Activated CD4-positive, CD25-positive, alpha-beta regulatory T cell (primary cell): ENCODE results near the gene FSCN2.
"Not testable (repeated sequence)": the region's sequence is repeated elsewhere in the genome, so short reads cannot be mapped to it uniquely, and the experiment has no call there.

Experiments
- DNase-seq, 4 experiments: peaks; one replicate each; lab custom pipeline; 2025; lab: John Stamatoyannopoulos, UW

FSCN2 gene

DNA sequence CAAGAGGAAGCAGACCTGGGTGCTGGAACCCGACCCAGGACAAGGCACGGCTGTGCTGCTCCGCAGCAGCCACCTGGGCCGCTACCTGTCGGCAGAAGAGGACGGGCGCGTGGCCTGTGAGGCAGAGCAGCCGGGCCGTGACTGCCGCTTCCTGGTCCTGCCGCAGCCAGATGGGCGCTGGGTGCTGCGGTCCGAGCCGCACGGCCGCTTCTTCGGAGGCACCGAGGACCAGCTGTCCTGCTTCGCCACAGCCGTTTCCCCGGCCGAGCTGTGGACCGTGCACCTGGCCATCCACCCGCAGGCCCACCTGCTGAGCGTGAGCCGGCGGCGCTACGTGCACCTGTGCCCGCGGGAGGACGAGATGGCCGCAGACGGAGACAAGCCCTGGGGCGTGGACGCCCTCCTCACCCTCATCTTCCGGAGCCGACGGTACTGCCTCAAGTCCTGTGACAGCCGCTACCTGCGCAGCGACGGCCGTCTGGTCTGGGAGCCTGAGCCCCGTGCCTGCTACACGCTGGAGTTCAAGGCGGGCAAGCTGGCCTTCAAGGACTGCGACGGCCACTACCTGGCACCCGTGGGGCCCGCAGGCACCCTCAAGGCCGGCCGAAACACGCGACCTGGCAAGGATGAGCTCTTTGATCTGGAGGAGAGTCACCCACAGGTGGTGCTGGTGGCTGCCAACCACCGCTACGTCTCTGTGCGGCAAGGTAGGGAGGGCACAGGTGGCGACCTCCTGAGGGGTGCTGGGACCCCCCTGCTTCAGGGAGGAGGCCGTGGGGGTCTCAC is 667 bp downstream of the FSCN2 start:
- DNase-seq: no peak

DNA sequence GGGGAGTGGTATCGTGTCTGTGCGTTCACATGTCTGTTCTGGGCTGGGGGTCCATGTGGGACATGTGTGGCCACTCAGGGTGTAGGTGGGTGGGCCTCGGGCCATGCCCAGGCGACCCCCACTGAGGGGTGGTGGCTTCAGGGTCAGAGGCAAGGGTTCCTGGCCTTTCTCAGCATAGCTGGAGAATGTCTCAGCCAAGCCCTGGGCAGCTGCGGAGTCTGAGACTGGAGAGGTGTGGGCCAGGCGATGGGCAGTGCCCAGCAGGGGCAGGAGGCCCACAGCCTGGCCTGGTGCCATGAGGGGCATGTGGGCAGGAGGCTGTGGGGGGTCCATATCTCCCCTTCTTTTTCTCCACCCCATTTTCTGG is 1.2 kb downstream of the FSCN2 start:
- no peak for DNase-seq

GRCh38 chr17:81531013-81531412 is 2.8 kb downstream of the FSCN2 start:
- DNase-seq: not testable (repeated sequence)

DNA sequence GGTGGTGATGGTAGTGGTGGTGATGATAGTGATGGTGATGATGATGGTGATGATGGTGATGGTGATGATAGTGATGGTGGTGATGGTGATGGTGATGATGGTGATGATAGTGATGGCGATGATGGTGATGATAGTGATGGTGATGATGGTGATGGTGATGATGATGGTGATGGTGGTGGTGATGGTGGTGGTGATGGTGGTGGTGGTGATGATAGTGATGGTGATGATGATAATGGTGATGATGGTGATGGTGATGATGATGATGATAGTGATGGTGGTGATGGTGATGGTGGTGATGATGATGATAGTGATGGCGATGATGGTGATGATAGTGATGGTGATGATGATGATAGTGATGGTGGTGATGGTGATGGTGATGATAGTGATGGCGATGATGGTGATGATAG is 3.8 kb downstream of the FSCN2 start:
- DNase-seq: not testable (repeated sequence)

GRCh38 chr17:81532490-81533287 is 4.5 kb downstream of the FSCN2 start:
- no peak for DNase-seq

DNA sequence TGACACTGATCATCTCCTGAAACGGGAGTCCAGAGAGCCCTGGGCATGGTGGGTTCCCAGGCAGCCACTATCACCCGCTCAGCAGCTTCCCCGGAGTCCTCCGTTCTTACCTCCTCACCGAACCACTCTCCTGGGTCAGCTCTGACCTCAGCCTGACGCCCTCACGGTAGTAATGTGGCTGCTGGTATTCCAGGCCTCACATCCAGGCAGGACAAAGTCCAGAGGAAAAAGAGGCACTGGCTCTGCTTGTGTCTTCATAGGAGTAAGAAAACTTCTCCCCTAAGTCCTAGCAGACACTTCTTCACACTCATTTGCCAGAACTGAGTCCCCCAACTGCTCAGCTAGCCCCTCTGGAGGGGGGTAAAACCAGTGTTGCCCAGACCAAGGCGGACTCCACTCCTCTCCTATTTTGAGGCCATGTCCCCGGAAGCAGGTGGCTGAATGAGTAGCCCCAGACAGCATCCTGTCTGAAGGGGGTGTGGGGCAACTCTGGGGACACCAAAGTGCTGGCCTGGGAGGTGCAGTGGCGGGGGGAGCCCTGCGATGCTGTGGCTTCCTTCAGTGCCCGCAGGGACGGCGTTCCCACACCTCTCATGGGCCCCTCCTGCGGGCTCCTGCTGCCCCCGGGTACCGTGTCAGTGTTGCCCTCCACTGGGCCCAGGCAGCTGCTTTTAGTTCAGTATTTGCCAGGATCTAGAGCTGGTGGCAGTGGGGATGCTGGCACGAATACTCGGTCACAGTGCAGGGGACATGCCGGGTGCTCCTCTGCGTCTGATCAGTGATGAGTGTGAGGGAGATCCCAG is 5.4 kb downstream of the FSCN2 start:
- DNase-seq: no peak

DNA sequence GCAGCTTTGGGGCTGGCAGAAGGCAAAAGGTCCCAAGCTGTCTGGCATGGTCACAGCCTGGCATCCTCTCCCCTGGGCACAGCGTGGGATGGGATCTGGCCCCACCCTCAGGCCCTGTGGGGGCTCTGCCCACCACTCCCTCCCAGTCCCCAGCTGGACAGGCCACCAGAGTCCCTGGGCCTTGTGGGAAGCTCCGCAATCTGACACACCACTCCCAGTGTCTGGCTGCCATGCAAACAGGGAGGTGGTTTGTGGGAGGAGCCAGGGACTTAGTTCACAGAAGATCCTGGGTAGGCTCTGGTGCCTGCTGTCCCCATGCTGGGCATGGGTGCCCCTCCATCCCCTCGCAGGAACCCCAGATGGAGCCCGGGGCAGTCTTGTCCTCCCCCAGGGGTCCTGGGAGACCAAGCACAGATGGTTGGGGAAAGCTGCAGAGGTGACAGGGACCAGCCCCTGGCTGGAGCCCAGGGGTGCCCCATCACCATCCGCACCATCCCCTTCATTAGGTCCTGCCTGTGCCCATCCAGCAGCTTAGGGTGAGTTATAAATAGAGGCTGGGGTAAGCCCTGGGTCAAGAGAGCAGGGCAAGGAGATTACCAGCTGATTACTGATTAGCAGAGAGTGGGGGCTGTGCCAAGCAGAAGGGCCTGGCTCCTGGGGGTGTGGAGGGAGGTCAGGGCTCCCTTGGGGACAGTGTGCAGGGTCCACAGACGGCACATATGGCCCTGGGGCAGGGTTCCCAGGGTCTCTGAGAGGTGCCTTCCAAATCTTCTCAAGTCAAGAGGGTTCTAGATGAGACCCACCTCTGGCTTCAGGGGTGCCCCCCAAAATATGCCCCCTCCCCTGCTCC is 6.2 kb downstream of the FSCN2 start:
- DNase-seq: no peak

- DNase-seq: no peak
Observed at GRCh38 chr17:81535007-81535328, 6.8 kb downstream of the FSCN2 start.

- DNase-seq: no peak
Observed at GRCh38 chr17:81535480-81536298, 7.5 kb downstream of the FSCN2 start.

- DNase-seq: no peak
Observed at GRCh38 chr17:81536299-81537290, 8.4 kb downstream of the FSCN2 start.

DNA sequence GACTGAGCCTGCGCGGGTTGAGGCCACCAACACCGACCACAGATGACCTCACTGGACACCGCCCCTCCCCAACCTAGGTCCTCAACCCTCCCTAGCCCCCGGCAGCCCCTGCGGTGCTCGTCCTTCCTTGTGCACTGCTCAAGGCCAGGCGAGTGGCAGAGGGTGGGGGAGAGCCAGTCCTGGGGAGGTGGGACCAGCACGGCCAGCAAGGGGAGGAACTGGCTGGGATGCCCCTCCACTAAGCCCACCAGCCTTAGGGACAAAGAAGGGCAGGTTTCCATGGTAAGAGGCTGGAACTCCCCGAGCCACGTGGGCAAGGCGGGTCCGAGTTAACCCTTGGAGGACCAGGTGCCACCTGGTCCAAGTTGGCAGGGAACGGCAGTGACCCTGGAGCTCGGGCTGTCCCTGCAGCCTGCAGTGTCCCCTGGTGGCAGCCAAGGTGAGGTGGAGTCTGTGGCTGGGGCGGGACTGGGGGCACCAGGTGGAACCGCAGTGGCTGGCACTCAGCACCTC is 9.2 kb downstream of the FSCN2 start:
- DNase-seq: peak in 1 of 4 experiments; percentile 16

DNA sequence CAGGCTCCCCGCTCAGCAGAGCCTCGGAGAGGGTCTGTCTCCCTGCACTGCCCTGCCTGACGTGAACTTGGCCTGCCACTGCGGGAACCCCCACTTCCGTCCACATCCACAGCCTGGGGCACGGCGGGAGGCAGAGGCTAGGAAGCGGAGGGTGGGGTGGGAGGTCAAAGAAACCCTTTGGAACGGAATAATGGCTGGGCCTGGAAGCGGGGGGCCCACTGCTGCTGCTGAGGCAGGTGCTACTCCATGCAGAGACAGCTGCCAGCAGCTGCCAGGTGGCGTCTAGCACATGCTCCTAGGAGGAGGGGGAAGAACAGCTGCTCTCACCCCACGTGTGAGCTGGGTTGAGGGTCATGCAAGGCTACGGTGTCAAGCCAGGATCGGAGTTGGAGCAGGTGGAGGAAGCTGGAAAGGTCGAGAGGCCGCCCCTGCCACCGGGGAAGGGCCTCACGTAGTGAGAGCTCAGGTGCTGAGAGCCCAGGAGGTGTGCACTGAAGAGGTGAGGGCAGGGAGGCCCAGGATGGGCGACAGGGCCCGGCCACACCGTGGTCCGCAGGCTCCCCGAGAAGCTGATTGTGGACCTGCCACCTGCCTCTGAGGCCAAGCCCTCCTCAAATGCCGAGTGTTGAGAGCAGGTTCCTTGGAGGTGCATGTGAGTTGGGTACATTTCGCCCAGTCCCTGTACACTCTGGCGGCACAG is 9.8 kb downstream of the FSCN2 start:
- no peak for DNase-seq

- DNase-seq: no peak
Observed at GRCh38 chr17:81538651-81539570, 10.7 kb downstream of the FSCN2 start.

DNA sequence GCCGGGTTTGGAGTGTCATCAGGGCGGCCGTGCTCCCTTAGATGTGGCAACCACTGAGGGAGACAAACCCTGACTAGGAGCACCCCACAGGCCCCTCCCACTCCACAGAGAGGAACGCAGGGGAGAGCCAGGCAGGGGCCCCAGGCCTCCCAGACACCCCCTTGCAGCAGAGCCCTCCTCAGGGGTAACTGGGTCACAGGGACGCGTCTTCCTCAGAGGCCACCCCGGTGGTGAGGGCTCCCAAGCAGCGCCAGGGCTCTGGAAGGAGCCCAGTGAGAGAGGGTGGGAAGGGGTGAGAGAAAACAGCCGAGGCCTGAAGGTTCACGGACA is 11.4 kb downstream of the FSCN2 start:
- no peak for DNase-seq

- no peak for DNase-seq
Observed at GRCh38 chr17:81539961-81540675, 11.9 kb downstream of the FSCN2 start.

- DNase-seq: no peak
Observed at GRCh38 chr17:81540676-81541027, 12.5 kb downstream of the FSCN2 start.

DNA sequence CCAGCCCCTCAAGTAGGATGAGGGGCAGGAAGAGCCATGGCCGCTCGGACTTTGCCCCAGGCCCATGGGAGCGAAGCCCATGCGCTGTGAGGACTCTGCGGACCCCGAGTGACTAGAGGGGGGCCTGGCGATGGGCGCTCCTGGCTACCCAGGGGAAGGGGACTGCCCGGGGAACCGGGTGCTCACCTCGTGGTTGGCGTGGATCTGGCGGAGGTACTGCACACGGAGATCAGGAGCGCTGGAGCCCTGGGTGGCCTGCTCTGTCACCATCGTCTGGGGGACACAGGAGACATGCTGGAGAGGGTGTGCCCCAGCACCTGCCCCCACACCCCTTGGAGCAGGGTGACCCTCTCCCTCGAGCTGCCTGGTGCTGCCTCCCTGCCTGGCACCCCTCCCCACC is 12.9 kb downstream of the FSCN2 start:
- DNase-seq: no peak
